Stomach (tissue), 4 donors: Measurements from ENCODE around the gene TBPL2.

Source experiments
- POLR2AphosphoS5 ChIP-seq, 3 donors: sonication (generic); formaldehyde crosslinking; IDR thresholded peaks; one replicate each; pipeline ENCODE4 v1.6.1; 2016; ENCODE audit warnings: antibody characterized with exemption in 3 of 3
- TF ChIP-seq, protein P1 (sequence below), 7 experiments: fragments of 450-650 bp in 4 of 7; fragments of 200-600 bp in 3 of 7; sonication (generic) in 3 of 7; IDR thresholded peaks; one replicate each; pipeline ENCODE4 v1.5.1; 2016 to 2019; ENCODE audit warnings: antibody characterized with exemption in 7 of 7, control low read depth in 2 of 7, mild to moderate bottlenecking in 1 of 7

GRCh38 chr14:55419663-55420062 lies 20.8 kb downstream of the TBPL2 start:
- TF ChIP-seq, protein P1, sequence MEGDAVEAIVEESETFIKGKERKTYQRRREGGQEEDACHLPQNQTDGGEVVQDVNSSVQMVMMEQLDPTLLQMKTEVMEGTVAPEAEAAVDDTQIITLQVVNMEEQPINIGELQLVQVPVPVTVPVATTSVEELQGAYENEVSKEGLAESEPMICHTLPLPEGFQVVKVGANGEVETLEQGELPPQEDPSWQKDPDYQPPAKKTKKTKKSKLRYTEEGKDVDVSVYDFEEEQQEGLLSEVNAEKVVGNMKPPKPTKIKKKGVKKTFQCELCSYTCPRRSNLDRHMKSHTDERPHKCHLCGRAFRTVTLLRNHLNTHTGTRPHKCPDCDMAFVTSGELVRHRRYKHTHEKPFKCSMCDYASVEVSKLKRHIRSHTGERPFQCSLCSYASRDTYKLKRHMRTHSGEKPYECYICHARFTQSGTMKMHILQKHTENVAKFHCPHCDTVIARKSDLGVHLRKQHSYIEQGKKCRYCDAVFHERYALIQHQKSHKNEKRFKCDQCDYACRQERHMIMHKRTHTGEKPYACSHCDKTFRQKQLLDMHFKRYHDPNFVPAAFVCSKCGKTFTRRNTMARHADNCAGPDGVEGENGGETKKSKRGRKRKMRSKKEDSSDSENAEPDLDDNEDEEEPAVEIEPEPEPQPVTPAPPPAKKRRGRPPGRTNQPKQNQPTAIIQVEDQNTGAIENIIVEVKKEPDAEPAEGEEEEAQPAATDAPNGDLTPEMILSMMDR (IDR thresholded peaks at IDR 0.05), result no peak
- TF ChIP-seq POLR2AphosphoS5 (IDR thresholded peaks at IDR 0.05), result no peak
